ENCODE results near the gene KCNK18. TPM values are rescaled to one million over a fixed set of nuclear protein-coding genes. Genes with fewer than 3 reads are reported as not detected.

The KCNK18 gene
- total and polyA plus RNA-seq, 2 donors (not counting 3 experiments of a cell fraction or from before 2014, with no cell fraction given), result not detected

DNA sequence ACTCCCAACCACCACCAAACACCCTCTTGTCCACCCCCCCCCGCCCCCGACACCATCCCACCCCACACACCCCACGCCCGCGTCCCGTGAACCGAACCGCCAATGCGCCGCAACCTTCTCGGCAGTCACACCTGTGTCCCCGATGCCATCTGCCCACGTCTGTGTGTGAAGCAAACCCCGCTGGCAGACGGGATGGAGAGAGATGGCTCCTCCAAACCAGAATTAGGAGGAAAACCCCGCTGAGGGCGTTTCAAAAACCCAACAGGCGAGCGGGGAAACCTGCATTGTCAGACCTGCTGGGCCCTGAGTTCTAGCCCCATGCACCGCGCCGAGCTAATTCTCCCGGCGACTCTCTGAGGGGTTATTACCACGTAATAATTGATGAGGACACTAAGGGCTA is 28.6 kb upstream of the KCNK18 start:
- dilution Hi-C loops (cut with MboI; ENCODE audit: extremely low pct_ligation_motif_present, low sequenced_read_pairs) (loop anchor here (25.0 kb wide), 1 partner anchor 356 kb away; no protein-coding TSS in a partner anchor), intact Hi-C loops (cut with micrococcal nuclease) (loop anchor here (1.0 to 5.0 kb wide), 3 partner anchors 221 to 371 kb away; no protein-coding TSS in a partner anchor)
- Histone ChIP-seq H3K4me1 (ENCODE audit: control insufficient read depth, extremely low read depth, insufficient read depth, low read length) (peaks cover 3% of the 10 kb centered on the region), H3K9me1 (replicated peaks; ENCODE audit: control insufficient read depth, extremely low read depth, insufficient read depth, low read length) (no peaks in the 10 kb centered on the region), H4K20me1 (replicated peaks; ENCODE audit: control insufficient read depth, extremely low read depth, insufficient read depth, low read length) (no peaks in the 10 kb centered on the region), H3K27me3 (ENCODE audit: control insufficient read depth in 2 of 2, insufficient read depth in 2 of 2, low read length in 2 of 2) (peaks cover 80 to 84% of the 10 kb centered on the region in 2 experiments), H3K27ac (ENCODE audit: insufficient read depth, low read depth, low read length) (no peak overlapping the region), H3K36me3 (ENCODE audit: control insufficient read depth in 2 of 2, extremely low read depth in 1 of 2, insufficient read depth in 2 of 2, low read length in 2 of 2) (no peaks in the 10 kb centered on the region), H2AFZ (ENCODE audit: low read depth, low read length) (no peak overlapping the region), H3K79me2 (ENCODE audit: control insufficient read depth, insufficient read depth, low read length) (no peaks in the 10 kb centered on the region), H3K4me3 (replicated peaks in 1 of 3; ENCODE audit: insufficient read depth in 1 of 3, low read depth in 1 of 3, low read length in 3 of 3) (no peak overlapping the region), H3K4me2 (ENCODE audit: insufficient read depth, low read length) (no peak overlapping the region), H3K9me3 (replicated peaks; ENCODE audit: control insufficient read depth, insufficient read depth, low read length) (no peaks in the 10 kb centered on the region), H3K9ac (replicated peaks; ENCODE audit: extremely low read depth, insufficient read depth, low read length) (no peak overlapping the region)
- BruUV-seq (replicated peaks), result no TSS peak
- no peak for DNase-seq (ENCODE audit: low read depth, low spot score)
- POLR2A ChIA-PET, result no interaction called here
- CTCF ChIA-PET, result interaction anchor here (1.0 to 7.4 kb wide), 16 partner anchors 10 to 426 kb away, joined by 3 to 238 read pairs (median 7); partner anchors contain the start of genes ENO4 and HSPA12A
- no peak for FAIRE-seq
- TF ChIP-seq, protein P1, sequence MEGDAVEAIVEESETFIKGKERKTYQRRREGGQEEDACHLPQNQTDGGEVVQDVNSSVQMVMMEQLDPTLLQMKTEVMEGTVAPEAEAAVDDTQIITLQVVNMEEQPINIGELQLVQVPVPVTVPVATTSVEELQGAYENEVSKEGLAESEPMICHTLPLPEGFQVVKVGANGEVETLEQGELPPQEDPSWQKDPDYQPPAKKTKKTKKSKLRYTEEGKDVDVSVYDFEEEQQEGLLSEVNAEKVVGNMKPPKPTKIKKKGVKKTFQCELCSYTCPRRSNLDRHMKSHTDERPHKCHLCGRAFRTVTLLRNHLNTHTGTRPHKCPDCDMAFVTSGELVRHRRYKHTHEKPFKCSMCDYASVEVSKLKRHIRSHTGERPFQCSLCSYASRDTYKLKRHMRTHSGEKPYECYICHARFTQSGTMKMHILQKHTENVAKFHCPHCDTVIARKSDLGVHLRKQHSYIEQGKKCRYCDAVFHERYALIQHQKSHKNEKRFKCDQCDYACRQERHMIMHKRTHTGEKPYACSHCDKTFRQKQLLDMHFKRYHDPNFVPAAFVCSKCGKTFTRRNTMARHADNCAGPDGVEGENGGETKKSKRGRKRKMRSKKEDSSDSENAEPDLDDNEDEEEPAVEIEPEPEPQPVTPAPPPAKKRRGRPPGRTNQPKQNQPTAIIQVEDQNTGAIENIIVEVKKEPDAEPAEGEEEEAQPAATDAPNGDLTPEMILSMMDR (IDR thresholded peaks at IDR 0.05; ENCODE audit: extremely low read depth in 1 of 2, insufficient read depth in 1 of 2, low read depth in 1 of 2, low read length in 2 of 2), result no peak
- no peak for TF ChIP-seq POLR2A (IDR thresholded peaks at IDR 0.05; ENCODE audit: low read depth, low read length)

DNA sequence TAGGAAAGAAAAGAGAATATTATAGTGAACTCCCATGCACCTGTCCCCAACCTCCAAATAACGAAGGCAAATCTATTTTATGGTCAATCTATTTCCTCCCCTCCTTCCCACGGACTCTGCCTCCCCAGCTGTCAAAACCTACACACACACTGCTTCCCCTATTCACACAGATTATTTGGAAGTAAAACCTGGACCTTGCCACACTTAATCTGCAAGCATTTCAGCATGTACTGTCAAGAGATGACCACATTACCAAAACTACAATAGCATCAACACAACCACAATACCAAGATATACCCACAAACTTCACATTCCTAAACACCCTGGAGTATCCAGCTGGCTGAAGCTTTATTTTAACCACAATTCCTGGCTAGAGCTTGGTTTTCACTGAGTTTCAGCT is 27.8 kb upstream of the KCNK18 start:
- H3K4me2 ChIP-seq (ENCODE audit: insufficient read depth, low read length), result no peak overlapping the region
- TF ChIP-seq, protein P2, sequence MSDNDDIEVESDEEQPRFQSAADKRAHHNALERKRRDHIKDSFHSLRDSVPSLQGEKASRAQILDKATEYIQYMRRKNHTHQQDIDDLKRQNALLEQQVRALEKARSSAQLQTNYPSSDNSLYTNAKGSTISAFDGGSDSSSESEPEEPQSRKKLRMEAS (IDR thresholded peaks at IDR 0.05; ENCODE audit: insufficient read depth, insufficient read length), result no peak
- TF ChIP-seq, protein P1 (IDR thresholded peaks at IDR 0.05; ENCODE audit: extremely low read depth in 1 of 2, insufficient read depth in 1 of 2, low read depth in 1 of 2, low read length in 2 of 2), result no peak
- no peak for TF ChIP-seq FOS (IDR thresholded peaks at IDR 0.05; ENCODE audit: borderline replicate concordance, insufficient read depth, low read length)
- TF ChIP-seq JUN (IDR thresholded peaks at IDR 0.05; ENCODE audit: borderline replicate concordance, insufficient read depth, insufficient read length, low read depth), result no peak
- no peak for TF ChIP-seq POLR2AphosphoS5 (IDR thresholded peaks at IDR 0.05; ENCODE audit: insufficient read depth, low read depth, low read length)
- no peak for TF ChIP-seq GATA2 (IDR thresholded peaks at IDR 0.05; ENCODE audit: insufficient read depth, insufficient read length, low read depth, low read length)
- TF ChIP-seq POLR2A (IDR thresholded peaks at IDR 0.05; ENCODE audit: low read depth, low read length), result no peak
- no peak for TF ChIP-seq EZH2 (IDR thresholded peaks at IDR 0.05; ENCODE audit: borderline replicate concordance, low read depth, low read length, severe bottlenecking)
- TF ChIP-seq MYC (IDR thresholded peaks at IDR 0.05; ENCODE audit: low read depth, low read length), result no peak
- H3K27me3 ChIP-seq (ENCODE audit: control insufficient read depth in 2 of 2, insufficient read depth in 2 of 2, low read length in 2 of 2), result peaks cover 73 to 77% of the 10 kb centered on the region in 2 experiments
- intact Hi-C loops (cut with micrococcal nuclease) (loop anchor here (5.0 kb wide), 1 partner anchor 222 kb away; no protein-coding TSS in a partner anchor), dilution Hi-C loops (cut with MboI; ENCODE audit: extremely low pct_ligation_motif_present, low sequenced_read_pairs) (loop anchor here (25.0 kb wide), 1 partner anchor 357 kb away; no protein-coding TSS in a partner anchor)
- ChIA-PET POLR2A (no interaction called here), CTCF (interaction anchor here (1.2 to 7.4 kb wide), 6 partner anchors 11 to 381 kb away, joined by 5 to 238 read pairs (median 40); no protein-coding TSS in a partner anchor)
- H3K9me1 ChIP-seq (replicated peaks; ENCODE audit: control insufficient read depth, extremely low read depth, insufficient read depth, low read length), result no peaks in the 10 kb centered on the region
- no peak overlapping the region for H2AFZ ChIP-seq (ENCODE audit: low read depth, low read length)
- no peak for DNase-seq (ENCODE audit: low read depth, low spot score)
- peaks cover 3% of the 10 kb centered on the region for H3K4me1 ChIP-seq (ENCODE audit: control insufficient read depth, extremely low read depth, insufficient read depth, low read length)
- BruUV-seq (replicated peaks), result no TSS peak
- H4K20me1 ChIP-seq (replicated peaks; ENCODE audit: control insufficient read depth, extremely low read depth, insufficient read depth, low read length), result no peaks in the 10 kb centered on the region
- H3K27ac ChIP-seq (ENCODE audit: insufficient read depth, low read depth, low read length), result no peak overlapping the region
- H3K79me2 ChIP-seq (ENCODE audit: control insufficient read depth, insufficient read depth, low read length), result no peaks in the 10 kb centered on the region
- no peak overlapping the region for H3K4me3 ChIP-seq (replicated peaks in 1 of 3; ENCODE audit: insufficient read depth in 1 of 3, low read depth in 1 of 3, low read length in 3 of 3)
- no peak overlapping the region for H3K9ac ChIP-seq (replicated peaks; ENCODE audit: extremely low read depth, insufficient read depth, low read length)
- H3K36me3 ChIP-seq (ENCODE audit: control insufficient read depth in 2 of 2, extremely low read depth in 1 of 2, insufficient read depth in 2 of 2, low read length in 2 of 2), result no peaks in the 10 kb centered on the region
- no peaks in the 10 kb centered on the region for H3K9me3 ChIP-seq (replicated peaks; ENCODE audit: control insufficient read depth, insufficient read depth, low read length)
- no peak for FAIRE-seq
